ENCODE results near the gene JUN. TPM values are rescaled to one million over a fixed set of nuclear protein-coding genes. Genes with fewer than 3 reads are reported as not detected.

JUN gene
- total and polyA plus RNA-seq, 2 experiments from 2014 or later, result 23.3 to 28.5 TPM

DNA sequence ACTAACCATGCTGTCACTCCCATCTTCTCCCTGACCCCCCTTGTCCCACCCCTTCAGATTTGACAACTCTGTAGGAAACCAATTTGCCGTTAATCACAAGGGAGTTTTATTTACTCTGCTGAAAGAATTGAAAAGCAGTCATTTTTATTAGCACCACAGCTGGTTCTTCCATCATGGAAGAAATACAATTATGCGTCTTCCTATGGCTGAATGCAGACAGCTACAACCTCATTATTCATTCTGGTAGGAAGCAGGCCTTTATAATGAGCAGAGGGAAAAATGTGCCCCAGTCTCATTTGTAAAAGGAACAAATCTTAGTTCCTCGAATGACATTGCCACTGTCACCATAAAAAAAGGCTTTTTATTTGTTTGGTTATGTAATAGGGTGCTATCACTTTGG is 35.2 kb downstream of the JUN start:
- DNase-seq (ENCODE audit: low spot score) (no peak), ATAC-seq (no peak)
- Histone ChIP-seq H4K20me1 (replicated peaks; ENCODE audit: insufficient read depth) (no peaks in the 10 kb centered on the region), H3K27me3 (ENCODE audit: insufficient read depth) (no peaks in the 10 kb centered on the region), H3K4me3 (no peak overlapping the region), H3K4me2 (no peak overlapping the region), H3F3A (replicated peaks; ENCODE audit: low read depth) (no peaks in the 10 kb centered on the region), H3K79me2 (replicated peaks; ENCODE audit: insufficient read depth) (no peaks in the 10 kb centered on the region), H3K4me1 (ENCODE audit: insufficient read depth) (peaks cover 13% of the 10 kb centered on the region), H3K36me3 (ENCODE audit: insufficient read depth) (no peaks in the 10 kb centered on the region), H3K27ac (ENCODE audit: low read depth) (no peak overlapping the region), H3K9me2 (ENCODE audit: insufficient read depth) (peaks cover 10% of the 10 kb centered on the region; the same call in 1 of the 2 replicates), H2AFZ (peak overlapping the region; percentile 52; the same call in 1 of the 2 replicates)
- Mint-ChIP-seq H3K27me3 (ENCODE audit: insufficient read depth, low read depth, poor library complexity) (no peaks in the 10 kb centered on the region), H3K4me3 (no peak overlapping the region), H3K27ac (no peak overlapping the region), H3K4me1 (peaks cover 11% of the 10 kb centered on the region), H3K36me3 (ENCODE audit: low read depth) (no peaks in the 10 kb centered on the region), H3K9me3 (no peaks in the 10 kb centered on the region)
- TF ChIP-seq STAT1 (IDR thresholded peaks at IDR 0.05; ENCODE audit: unreplicated experiment) (no peak), POLR2AphosphoS5 (IDR thresholded peaks at IDR 0.05; ENCODE audit: low read depth) (no peak), EZH2 (IDR thresholded peaks at IDR 0.05; ENCODE audit: low read depth, unreplicated experiment) (no peak), NANOG (IDR thresholded peaks at IDR 0.05; ENCODE audit: borderline replicate concordance) (no peak), EZH2phosphoT487 (IDR thresholded peaks at IDR 0.05; ENCODE audit: unreplicated experiment) (no peak)
- TF ChIP-seq, protein P1, sequence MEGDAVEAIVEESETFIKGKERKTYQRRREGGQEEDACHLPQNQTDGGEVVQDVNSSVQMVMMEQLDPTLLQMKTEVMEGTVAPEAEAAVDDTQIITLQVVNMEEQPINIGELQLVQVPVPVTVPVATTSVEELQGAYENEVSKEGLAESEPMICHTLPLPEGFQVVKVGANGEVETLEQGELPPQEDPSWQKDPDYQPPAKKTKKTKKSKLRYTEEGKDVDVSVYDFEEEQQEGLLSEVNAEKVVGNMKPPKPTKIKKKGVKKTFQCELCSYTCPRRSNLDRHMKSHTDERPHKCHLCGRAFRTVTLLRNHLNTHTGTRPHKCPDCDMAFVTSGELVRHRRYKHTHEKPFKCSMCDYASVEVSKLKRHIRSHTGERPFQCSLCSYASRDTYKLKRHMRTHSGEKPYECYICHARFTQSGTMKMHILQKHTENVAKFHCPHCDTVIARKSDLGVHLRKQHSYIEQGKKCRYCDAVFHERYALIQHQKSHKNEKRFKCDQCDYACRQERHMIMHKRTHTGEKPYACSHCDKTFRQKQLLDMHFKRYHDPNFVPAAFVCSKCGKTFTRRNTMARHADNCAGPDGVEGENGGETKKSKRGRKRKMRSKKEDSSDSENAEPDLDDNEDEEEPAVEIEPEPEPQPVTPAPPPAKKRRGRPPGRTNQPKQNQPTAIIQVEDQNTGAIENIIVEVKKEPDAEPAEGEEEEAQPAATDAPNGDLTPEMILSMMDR (conservative IDR thresholded peaks at IDR 0.05; ENCODE audit: low read depth in 2 of 2), result no peak
- TF ChIP-seq, protein P2, sequence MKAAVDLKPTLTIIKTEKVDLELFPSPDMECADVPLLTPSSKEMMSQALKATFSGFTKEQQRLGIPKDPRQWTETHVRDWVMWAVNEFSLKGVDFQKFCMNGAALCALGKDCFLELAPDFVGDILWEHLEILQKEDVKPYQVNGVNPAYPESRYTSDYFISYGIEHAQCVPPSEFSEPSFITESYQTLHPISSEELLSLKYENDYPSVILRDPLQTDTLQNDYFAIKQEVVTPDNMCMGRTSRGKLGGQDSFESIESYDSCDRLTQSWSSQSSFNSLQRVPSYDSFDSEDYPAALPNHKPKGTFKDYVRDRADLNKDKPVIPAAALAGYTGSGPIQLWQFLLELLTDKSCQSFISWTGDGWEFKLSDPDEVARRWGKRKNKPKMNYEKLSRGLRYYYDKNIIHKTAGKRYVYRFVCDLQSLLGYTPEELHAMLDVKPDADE (IDR thresholded peaks at IDR 0.05), result no peak

DNA sequence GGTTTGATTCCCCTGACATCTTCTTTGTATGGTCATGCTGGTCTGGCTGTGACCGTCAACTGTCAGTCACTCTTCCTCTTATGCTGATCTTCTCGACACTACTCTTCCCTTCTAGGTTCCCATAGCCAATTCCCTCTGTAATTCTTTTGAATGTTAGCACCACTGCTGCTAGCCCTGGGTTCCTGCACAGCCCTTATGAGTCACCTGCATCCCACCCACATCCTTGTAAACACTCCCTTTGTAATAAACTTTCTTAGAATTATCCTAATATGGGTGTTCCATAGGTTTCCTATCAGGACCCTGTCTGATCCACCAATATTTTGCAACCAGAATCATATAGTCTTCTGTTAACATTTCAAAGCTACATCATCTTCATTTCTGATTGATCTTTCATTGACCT is 37.1 kb downstream of the JUN start:
- Mint-ChIP-seq H3K4me3 (no peak overlapping the region), H3K36me3 (ENCODE audit: low read depth) (no peaks in the 10 kb centered on the region), H3K9me3 (peaks cover 3% of the 10 kb centered on the region; the same call in 2 of the 3 replicates), H3K27ac (no peak overlapping the region), H3K27me3 (ENCODE audit: insufficient read depth, low read depth, poor library complexity) (no peaks in the 10 kb centered on the region), H3K4me1 (peaks cover 11% of the 10 kb centered on the region)
- Histone ChIP-seq H3K4me3 (no peak overlapping the region), H2AFZ (no peak overlapping the region), H3K4me2 (no peak overlapping the region), H3K79me2 (replicated peaks; ENCODE audit: insufficient read depth) (no peaks in the 10 kb centered on the region), H3K4me1 (ENCODE audit: insufficient read depth) (peaks cover 13% of the 10 kb centered on the region), H3K9me2 (ENCODE audit: insufficient read depth) (peaks cover 7% of the 10 kb centered on the region; the same call in 1 of the 2 replicates), H3K36me3 (ENCODE audit: insufficient read depth) (no peaks in the 10 kb centered on the region; the same call in 1 of the 2 replicates), H3F3A (replicated peaks; ENCODE audit: low read depth) (no peaks in the 10 kb centered on the region), H3K27me3 (ENCODE audit: insufficient read depth) (no peaks in the 10 kb centered on the region), H3K27ac (ENCODE audit: low read depth) (no peak overlapping the region), H4K20me1 (replicated peaks; ENCODE audit: insufficient read depth) (no peaks in the 10 kb centered on the region)
- DNase-seq (ENCODE audit: low spot score), result no peak
- ATAC-seq, result no peak
- TF ChIP-seq CREB1 (CRISPR knock-in tag; IDR thresholded peaks at IDR 0.05; ENCODE audit: low read depth) (no peak), POLR2AphosphoS5 (IDR thresholded peaks at IDR 0.05; ENCODE audit: low read depth) (no peak), ZNF114 (CRISPR knock-in tag; IDR thresholded peaks at IDR 0.05) (no peak), EZH2 (IDR thresholded peaks at IDR 0.05; ENCODE audit: low read depth, unreplicated experiment) (no peak), NANOG (IDR thresholded peaks at IDR 0.05; ENCODE audit: borderline replicate concordance) (no peak), JUNB (IDR thresholded peaks at IDR 0.05; ENCODE audit: unreplicated experiment) (no peak), STAT1 (IDR thresholded peaks at IDR 0.05; ENCODE audit: unreplicated experiment) (no peak), ZNF331 (CRISPR knock-in tag; IDR thresholded peaks at IDR 0.05; ENCODE audit: low read depth) (no peak), EZH2phosphoT487 (IDR thresholded peaks at IDR 0.05; ENCODE audit: unreplicated experiment) (no peak)
- TF ChIP-seq, protein P2 (IDR thresholded peaks at IDR 0.05), result no peak
- TF ChIP-seq, protein P3, sequence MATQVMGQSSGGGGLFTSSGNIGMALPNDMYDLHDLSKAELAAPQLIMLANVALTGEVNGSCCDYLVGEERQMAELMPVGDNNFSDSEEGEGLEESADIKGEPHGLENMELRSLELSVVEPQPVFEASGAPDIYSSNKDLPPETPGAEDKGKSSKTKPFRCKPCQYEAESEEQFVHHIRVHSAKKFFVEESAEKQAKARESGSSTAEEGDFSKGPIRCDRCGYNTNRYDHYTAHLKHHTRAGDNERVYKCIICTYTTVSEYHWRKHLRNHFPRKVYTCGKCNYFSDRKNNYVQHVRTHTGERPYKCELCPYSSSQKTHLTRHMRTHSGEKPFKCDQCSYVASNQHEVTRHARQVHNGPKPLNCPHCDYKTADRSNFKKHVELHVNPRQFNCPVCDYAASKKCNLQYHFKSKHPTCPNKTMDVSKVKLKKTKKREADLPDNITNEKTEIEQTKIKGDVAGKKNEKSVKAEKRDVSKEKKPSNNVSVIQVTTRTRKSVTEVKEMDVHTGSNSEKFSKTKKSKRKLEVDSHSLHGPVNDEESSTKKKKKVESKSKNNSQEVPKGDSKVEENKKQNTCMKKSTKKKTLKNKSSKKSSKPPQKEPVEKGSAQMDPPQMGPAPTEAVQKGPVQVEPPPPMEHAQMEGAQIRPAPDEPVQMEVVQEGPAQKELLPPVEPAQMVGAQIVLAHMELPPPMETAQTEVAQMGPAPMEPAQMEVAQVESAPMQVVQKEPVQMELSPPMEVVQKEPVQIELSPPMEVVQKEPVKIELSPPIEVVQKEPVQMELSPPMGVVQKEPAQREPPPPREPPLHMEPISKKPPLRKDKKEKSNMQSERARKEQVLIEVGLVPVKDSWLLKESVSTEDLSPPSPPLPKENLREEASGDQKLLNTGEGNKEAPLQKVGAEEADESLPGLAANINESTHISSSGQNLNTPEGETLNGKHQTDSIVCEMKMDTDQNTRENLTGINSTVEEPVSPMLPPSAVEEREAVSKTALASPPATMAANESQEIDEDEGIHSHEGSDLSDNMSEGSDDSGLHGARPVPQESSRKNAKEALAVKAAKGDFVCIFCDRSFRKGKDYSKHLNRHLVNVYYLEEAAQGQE (IDR thresholded peaks at IDR 0.05; ENCODE audit: unreplicated experiment), result no peak

Data from GM23338 (cell line).